Measurements from ENCODE around the gene CCR7. TPM values are rescaled to one million over a fixed set of nuclear protein-coding genes. Genes with fewer than 3 reads are reported as not detected.
"Not testable (repeated sequence)": the region's sequence is repeated elsewhere in the genome, so short reads cannot be mapped to it uniquely, and the experiment has no call there.

The CCR7 gene
- total RNA-seq, 1 donor from 2014 or later: 0.51 TPM

DNA sequence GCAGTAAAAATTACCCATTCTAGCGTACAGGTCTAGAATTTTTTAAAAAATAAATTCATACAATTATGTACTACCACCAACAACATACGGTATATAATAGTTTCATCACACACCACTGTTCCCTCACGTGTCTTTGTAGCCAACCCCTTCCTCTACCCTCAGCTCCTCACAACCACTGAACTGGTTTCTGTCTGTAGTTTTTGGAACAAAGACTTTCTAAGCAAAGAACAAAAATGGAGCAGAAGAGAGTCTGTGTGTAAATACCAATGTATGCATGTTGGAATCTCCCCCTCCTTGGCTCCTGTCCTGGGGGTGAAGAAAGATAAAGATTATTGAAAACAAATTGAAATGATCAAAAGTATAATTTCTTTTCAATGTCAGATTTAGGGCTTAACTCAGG lies 31.9 kb upstream of the CCR7 start:
- Mint-ChIP-seq H3K27me3 (ENCODE audit: unreplicated experiment) (no peaks in the 10 kb centered on the region), H3K36me3 (ENCODE audit: low read depth, unreplicated experiment) (no peaks in the 10 kb centered on the region), H3K4me1 (ENCODE audit: unreplicated experiment) (peaks cover 6% of the 10 kb centered on the region), H3K9me3 (ENCODE audit: unreplicated experiment) (no peaks in the 10 kb centered on the region), H3K27ac (ENCODE audit: unreplicated experiment) (no peak overlapping the region), H3K4me3 (ENCODE audit: unreplicated experiment) (no peak overlapping the region)
- TF ChIP-seq, protein P1, sequence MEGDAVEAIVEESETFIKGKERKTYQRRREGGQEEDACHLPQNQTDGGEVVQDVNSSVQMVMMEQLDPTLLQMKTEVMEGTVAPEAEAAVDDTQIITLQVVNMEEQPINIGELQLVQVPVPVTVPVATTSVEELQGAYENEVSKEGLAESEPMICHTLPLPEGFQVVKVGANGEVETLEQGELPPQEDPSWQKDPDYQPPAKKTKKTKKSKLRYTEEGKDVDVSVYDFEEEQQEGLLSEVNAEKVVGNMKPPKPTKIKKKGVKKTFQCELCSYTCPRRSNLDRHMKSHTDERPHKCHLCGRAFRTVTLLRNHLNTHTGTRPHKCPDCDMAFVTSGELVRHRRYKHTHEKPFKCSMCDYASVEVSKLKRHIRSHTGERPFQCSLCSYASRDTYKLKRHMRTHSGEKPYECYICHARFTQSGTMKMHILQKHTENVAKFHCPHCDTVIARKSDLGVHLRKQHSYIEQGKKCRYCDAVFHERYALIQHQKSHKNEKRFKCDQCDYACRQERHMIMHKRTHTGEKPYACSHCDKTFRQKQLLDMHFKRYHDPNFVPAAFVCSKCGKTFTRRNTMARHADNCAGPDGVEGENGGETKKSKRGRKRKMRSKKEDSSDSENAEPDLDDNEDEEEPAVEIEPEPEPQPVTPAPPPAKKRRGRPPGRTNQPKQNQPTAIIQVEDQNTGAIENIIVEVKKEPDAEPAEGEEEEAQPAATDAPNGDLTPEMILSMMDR (IDR thresholded peaks at IDR 0.05; ENCODE audit: unreplicated experiment): no peak
- DNase-seq (ENCODE audit: low spot score): no peak

DNA sequence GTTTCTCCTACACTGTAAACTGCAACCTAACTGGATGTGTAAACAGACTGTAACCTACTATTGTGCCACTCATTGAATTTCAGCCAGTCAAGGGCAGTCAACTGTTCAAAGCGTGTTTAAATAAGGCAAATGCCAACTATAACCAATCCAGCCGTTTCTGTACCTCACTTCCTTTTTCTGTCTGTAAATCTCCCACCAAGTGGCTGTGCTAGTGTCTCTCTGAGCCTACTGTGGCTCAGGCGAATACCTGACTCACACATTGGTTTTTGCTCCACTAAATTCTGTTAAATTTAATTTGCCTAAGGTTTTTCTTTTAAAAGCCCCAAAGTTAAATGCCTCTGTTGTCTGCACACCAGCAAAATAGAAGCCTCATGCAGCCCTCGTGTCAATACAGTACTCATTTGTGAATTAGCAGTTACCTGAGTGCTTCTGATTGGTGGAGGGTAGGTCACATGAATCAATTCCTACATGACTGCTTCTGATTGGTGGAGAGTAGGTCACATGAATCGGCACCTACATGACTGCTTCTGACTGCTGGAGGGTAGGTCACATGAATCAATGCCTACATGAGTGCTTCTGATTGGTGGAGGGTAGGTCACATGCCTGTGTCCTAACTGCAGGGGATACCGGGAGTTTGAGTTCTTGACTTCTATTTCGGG lies 31.1 kb upstream of the CCR7 start:
- Mint-ChIP-seq H3K4me3 (ENCODE audit: unreplicated experiment) (no peak overlapping the region), H3K27me3 (ENCODE audit: unreplicated experiment) (no peaks in the 10 kb centered on the region)
- DNase-seq (ENCODE audit: low spot score): no peak

DNA sequence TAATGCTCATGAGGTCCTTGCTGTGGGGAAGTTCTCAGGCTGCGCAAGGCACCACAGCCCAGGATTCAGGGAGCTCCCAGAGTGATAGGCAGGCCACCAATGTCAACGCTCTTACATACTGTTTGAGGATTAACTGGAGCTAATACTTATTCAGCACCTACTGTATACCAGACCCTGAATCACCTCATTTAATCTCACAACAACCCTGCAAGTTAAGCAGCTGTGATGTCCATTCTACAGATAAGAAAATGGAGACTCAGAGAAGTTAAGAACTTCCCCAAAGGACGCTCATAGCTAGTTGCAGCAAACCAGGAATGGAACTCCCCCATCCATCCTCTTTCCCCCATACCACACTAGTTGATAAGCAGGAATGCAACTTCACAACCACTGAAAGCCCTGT lies 25.5 kb upstream of the CCR7 start:
- Mint-ChIP-seq H3K36me3 (ENCODE audit: low read depth, unreplicated experiment) (peaks cover 4% of the 10 kb centered on the region), H3K27ac (ENCODE audit: unreplicated experiment) (no peak overlapping the region), H3K27me3 (ENCODE audit: unreplicated experiment) (peaks cover 2% of the 10 kb centered on the region), H3K4me3 (ENCODE audit: unreplicated experiment) (no peak overlapping the region), H3K4me1 (ENCODE audit: unreplicated experiment) (peaks cover 9% of the 10 kb centered on the region), H3K9me3 (ENCODE audit: unreplicated experiment) (no peaks in the 10 kb centered on the region)
- TF ChIP-seq, protein P1 (IDR thresholded peaks at IDR 0.05; ENCODE audit: unreplicated experiment): no peak
- DNase-seq (ENCODE audit: low spot score): no peak

More for the DNA sequence above, 31.1 kb upstream of the CCR7 start:
- TF ChIP-seq, protein P1 (IDR thresholded peaks at IDR 0.05; ENCODE audit: unreplicated experiment): no peak
- Mint-ChIP-seq H3K27ac (ENCODE audit: unreplicated experiment) (no peak overlapping the region), H3K4me1 (ENCODE audit: unreplicated experiment) (peaks cover 6% of the 10 kb centered on the region), H3K9me3 (ENCODE audit: unreplicated experiment) (no peaks in the 10 kb centered on the region), H3K36me3 (ENCODE audit: low read depth, unreplicated experiment) (no peaks in the 10 kb centered on the region)

DNA sequence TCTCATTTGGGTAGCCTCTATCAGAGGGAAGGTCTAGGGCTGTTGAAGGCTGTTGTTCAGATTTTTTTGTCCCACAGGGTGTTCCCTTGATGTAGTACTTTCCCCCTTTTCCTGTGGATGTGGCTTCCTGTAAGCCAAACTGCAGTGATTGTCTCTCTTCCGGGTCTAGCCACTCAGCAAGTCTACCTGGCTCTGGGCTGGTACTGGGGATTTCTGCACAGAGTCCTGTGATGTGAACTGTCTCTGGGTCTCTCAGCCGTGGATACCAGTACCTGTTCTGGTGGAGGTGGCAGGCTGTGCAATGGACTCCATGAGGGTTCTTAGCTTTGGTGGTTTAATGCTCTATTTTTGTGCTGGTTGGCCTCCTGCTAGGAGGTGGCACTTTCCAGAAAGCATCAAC lies 23.3 kb upstream of the CCR7 start:
- H3K27ac Mint-ChIP-seq (ENCODE audit: unreplicated experiment): peak overlapping the region; percentile 54
- H3K4me3 Mint-ChIP-seq (ENCODE audit: unreplicated experiment): no peak overlapping the region
- peaks cover 13% of the 10 kb centered on the region for H3K4me1 Mint-ChIP-seq (ENCODE audit: unreplicated experiment)
- no peak for DNase-seq (ENCODE audit: low spot score)
- H3K36me3 Mint-ChIP-seq (ENCODE audit: low read depth, unreplicated experiment): peaks cover 10% of the 10 kb centered on the region
- TF ChIP-seq, protein P1 (IDR thresholded peaks at IDR 0.05; ENCODE audit: unreplicated experiment): no peak
- H3K27me3 Mint-ChIP-seq (ENCODE audit: unreplicated experiment): peaks cover 4% of the 10 kb centered on the region
- no peaks in the 10 kb centered on the region for H3K9me3 Mint-ChIP-seq (ENCODE audit: unreplicated experiment)

DNA sequence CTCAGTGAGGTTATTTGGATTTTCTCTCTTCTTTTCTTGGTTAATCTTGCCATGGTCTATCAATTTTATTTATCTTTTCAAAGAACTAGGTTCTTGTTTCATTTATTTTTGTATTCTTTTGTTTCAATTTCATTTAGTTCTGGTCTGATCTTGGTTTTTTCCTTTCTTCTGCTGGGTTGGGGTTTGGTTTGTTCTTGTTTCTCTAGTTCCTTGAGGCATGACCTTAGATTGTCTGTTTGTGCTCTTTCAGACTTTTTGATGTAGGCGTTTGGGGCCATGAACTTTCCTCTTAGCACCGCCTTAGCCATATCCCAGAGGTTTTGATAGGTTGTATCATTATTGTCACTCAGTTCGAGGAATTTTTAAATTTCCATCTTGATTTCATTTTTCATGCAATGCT lies 21.0 kb upstream of the CCR7 start:
- not testable (repeated sequence) for H3K27me3 Mint-ChIP-seq (ENCODE audit: unreplicated experiment); H3K27ac Mint-ChIP-seq (ENCODE audit: unreplicated experiment); H3K9me3 Mint-ChIP-seq (ENCODE audit: unreplicated experiment); H3K4me3 Mint-ChIP-seq (ENCODE audit: unreplicated experiment); DNase-seq (ENCODE audit: low spot score); H3K36me3 Mint-ChIP-seq (ENCODE audit: low read depth, unreplicated experiment)
- H3K4me1 Mint-ChIP-seq (ENCODE audit: unreplicated experiment): peaks cover 32% of the 10 kb centered on the region

DNA sequence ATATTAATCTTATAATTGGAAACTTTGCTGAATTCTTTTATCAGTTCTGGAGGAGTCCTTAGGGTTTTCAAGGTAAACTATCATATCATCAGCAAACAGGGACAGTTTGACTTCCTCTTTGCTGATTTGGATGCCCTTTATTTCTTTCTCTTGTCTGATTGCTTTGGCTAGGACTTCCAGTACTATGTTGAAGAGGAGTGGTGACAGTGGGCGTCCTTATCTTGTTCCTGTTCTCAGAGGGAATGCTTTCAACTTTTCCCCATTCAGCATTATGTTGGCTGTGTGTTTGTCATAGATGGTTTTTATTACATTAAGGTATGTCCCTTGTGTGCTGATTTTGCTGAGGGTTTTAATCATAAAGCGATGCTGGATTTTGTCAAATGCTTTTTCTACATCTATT lies 19.7 kb upstream of the CCR7 start:
- H3K4me1 Mint-ChIP-seq (ENCODE audit: unreplicated experiment): peaks cover 34% of the 10 kb centered on the region
- H3K27me3 Mint-ChIP-seq (ENCODE audit: unreplicated experiment); H3K27ac Mint-ChIP-seq (ENCODE audit: unreplicated experiment); H3K4me3 Mint-ChIP-seq (ENCODE audit: unreplicated experiment); H3K36me3 Mint-ChIP-seq (ENCODE audit: low read depth, unreplicated experiment); DNase-seq (ENCODE audit: low spot score); H3K9me3 Mint-ChIP-seq (ENCODE audit: unreplicated experiment): not testable (repeated sequence)
